Activated CD4-positive, alpha-beta T cell treated with anti-CD3 and anti-CD28 coated beads for 36 hours (primary cell): Measurements from ENCODE around the gene PCBP4. TPM values are rescaled to one million over a fixed set of nuclear protein-coding genes. Genes with fewer than 3 reads are reported as not detected.

ENCODE experiments used
- ATAC-seq: fragments of 200-7000 bp; cut with Tn5 transposase; one replicate; pipeline ENCODE4 v1.10.0; 2021; ENCODE audit warnings: mild to moderate bottlenecking, moderate library complexity
- CTCF ChIA-PET: fragments of 350-600 bp; sonication (Branson Sonifier 250); formaldehyde crosslinking; loops from one replicate; lab custom pipeline; 2021; ENCODE audit warnings: antibody characterized with exemption; lab: Charles Lee
- POLR2A ChIA-PET: fragments of 350-600 bp; sonication (Branson Sonifier 250); formaldehyde crosslinking; loops from one replicate; lab custom pipeline; 2021; ENCODE audit warnings: antibody characterized with exemption, inconsistent platforms; lab: Charles Lee
- DNase-seq: peaks from one replicate; pipeline ENCODE4 v3.0.0-alpha.2; 2020
- H3K27ac Mint-ChIP-seq: one replicate; pipeline ENCODE4 v1.8.0; 2021; ENCODE audit warnings: mixed read lengths
- H3K27me3 Mint-ChIP-seq: one replicate; pipeline ENCODE4 v1.8.0; 2021; ENCODE audit warnings: mixed read lengths
- H3K36me3 Mint-ChIP-seq: one replicate; pipeline ENCODE4 v1.8.0; 2021; ENCODE audit warnings: low read depth, mixed read lengths
- H3K4me1 Mint-ChIP-seq: one replicate; pipeline ENCODE4 v1.8.0; 2021; ENCODE audit warnings: mixed read lengths
- H3K4me3 Mint-ChIP-seq: one replicate; pipeline ENCODE4 v1.8.0; 2021; ENCODE audit warnings: mild to moderate bottlenecking, moderate library complexity, mixed read lengths
- H3K9me3 Mint-ChIP-seq: one replicate; pipeline ENCODE4 v1.8.0; 2021; ENCODE audit warnings: low read depth, mixed read lengths
- intact Hi-C, 2 experiments: fragments of 100-400 bp; cut with DNase I in 1 of 2; cut with micrococcal nuclease in 1 of 2; formaldehyde crosslinking; loops; one replicate each; pipeline versions ENCODE4 v1.14.2 to v1.15.1; 2022 to 2024; cut with DNase I, micrococcal nuclease
- total RNA-seq, 2 experiments: library from RNA; stranded (reverse); gene quantifications; one replicate each; pipeline ENCODE4 v1.2.3, GENCODE V29; 2021

PCBP4 gene
- total RNA-seq, 2 experiments from 2014 or later: 12.5 to 13.6 TPM

- peak overlapping the region; percentile 96 for H3K4me3 Mint-ChIP-seq
- H3K27ac Mint-ChIP-seq: peak overlapping the region; percentile 93
- peaks cover 3% of the 10 kb centered on the region for H3K36me3 Mint-ChIP-seq
- peak; percentile 4 for ATAC-seq
- no peaks in the 10 kb centered on the region for H3K27me3 Mint-ChIP-seq
- intact Hi-C loops: loop anchor here (1.0 kb wide), 5 partner anchors 9 to 171 kb away; partner anchors contain the start of genes PARP3 (in 2 of the 2), RPL29 (in 2 of the 2), ABHD14B (in 1 of the 2) and POC1A (in 1 of the 2)
- peaks cover 20% of the 10 kb centered on the region for H3K4me1 Mint-ChIP-seq
- no peak for DNase-seq
- ChIA-PET CTCF (interaction anchor here (0.8 to 2.7 kb wide), 8 partner anchors 8 to 70 kb away, joined by 3 to 25 read pairs (median 16); partner anchors contain the start of genes ABHD14B, PCBP4 and RPL29), POLR2A (interaction anchor here (0.6 to 4.1 kb wide), 8 partner anchors 9 to 296 kb away, joined by 3 to 43 read pairs (median 5); partner anchors contain the start of genes ABHD14A, ABHD14B, DUSP7 and PARP3)
- H3K9me3 Mint-ChIP-seq: no peaks in the 10 kb centered on the region
These were observed 16.5 kb upstream of the PCBP4 start for GRCh38 chr3:51983578-51984268.

- intact Hi-C loops: loop anchor here (1.0 kb wide), 5 partner anchors 9 to 171 kb away; partner anchors contain the start of genes PARP3 (in 2 of the 2), RPL29 (in 2 of the 2), ABHD14B (in 1 of the 2) and POC1A (in 1 of the 2)
- POLR2A ChIA-PET: interaction anchor here (0.6 to 4.1 kb wide), 9 partner anchors 8 to 296 kb away, joined by 3 to 43 read pairs (median 6); partner anchors contain the start of genes ABHD14A, ABHD14B, DUSP7 and PARP3
- peak; percentile 88 for ATAC-seq
- peak within 1 kb of the TSS; percentile 96 for H3K27ac Mint-ChIP-seq
- H3K4me3 Mint-ChIP-seq: peak within 1 kb of the TSS; percentile 96
- no peaks in the 10 kb centered on the region for H3K9me3 Mint-ChIP-seq
- peaks cover 3% of the 10 kb centered on the region for H3K36me3 Mint-ChIP-seq
- H3K4me1 Mint-ChIP-seq: peaks cover 20% of the 10 kb centered on the region
- DNase-seq: peak; percentile 90
- H3K27me3 Mint-ChIP-seq: no peaks in the 10 kb centered on the region
- CTCF ChIA-PET: interaction anchor here (0.5 to 2.7 kb wide), 14 partner anchors 9 to 172 kb away, joined by 3 to 25 read pairs (median 6); partner anchors contain the start of genes ABHD14B, PARP3, PCBP4 and POC1A
These were observed 15.8 kb upstream of the PCBP4 start, which contains the start of gene ACY1 for GRCh38 chr3:51982838-51983577. Gene ACY1, plus strand, starts transcription at chr3:51983535. Its CDS starts 530 bp downstream, at chr3:51984065.

GRCh38 chr3:51982352-51982837, 15.1 kb upstream of the PCBP4 start:
- H3K27me3 Mint-ChIP-seq: no peaks in the 10 kb centered on the region
- DNase-seq: peak; percentile 67
- ChIA-PET CTCF (interaction anchor here (0.5 to 2.7 kb wide), 14 partner anchors 9 to 593 kb away, joined by 3 to 25 read pairs (median 6); partner anchors contain the start of genes ABHD14B, PARP3, PCBP4 and POC1A), POLR2A (interaction anchor here (0.6 to 4.1 kb wide), 8 partner anchors 8 to 305 kb away, joined by 3 to 43 read pairs (median 6); partner anchors contain the start of genes ABHD14B, DUSP7, GLYCTK and PARP3)
- peak overlapping the region; percentile 96 for H3K4me3 Mint-ChIP-seq
- peaks cover 21% of the 10 kb centered on the region for H3K4me1 Mint-ChIP-seq
- peak overlapping the region; percentile 96 for H3K27ac Mint-ChIP-seq
- intact Hi-C loops: no loop called here
- peaks cover 3% of the 10 kb centered on the region for H3K36me3 Mint-ChIP-seq
- peak; percentile 37 for ATAC-seq
- no peaks in the 10 kb centered on the region for H3K9me3 Mint-ChIP-seq

- Mint-ChIP-seq H3K9me3 (no peaks in the 10 kb centered on the region), H3K36me3 (peaks cover 3% of the 10 kb centered on the region), H3K4me1 (peaks cover 39% of the 10 kb centered on the region), H3K27ac (no peak overlapping the region), H3K4me3 (no peak overlapping the region), H3K27me3 (no peaks in the 10 kb centered on the region)
- DNase-seq (no peak), ATAC-seq (no peak)
- POLR2A ChIA-PET: no interaction called here
- intact Hi-C loops: no loop called here
- CTCF ChIA-PET: interaction anchor here (0.6 to 0.9 kb wide), 2 partner anchors 16 to 1361 kb away, joined by 3 to 4 read pairs; partner anchors contain the start of gene RPL29
These were observed 13.0 kb upstream of the PCBP4 start for GRCh38 chr3:51980253-51980652.

- H3K27me3 Mint-ChIP-seq: no peaks in the 10 kb centered on the region
- intact Hi-C loops: loop anchor here in 1 of 2 experiments (10.0 kb wide), 2 partner anchors 583 to 707 kb away; partner anchors contain the start of genes GNL3, PBRM1 and RBM15B
These were observed 10.9 kb upstream of the PCBP4 start for GRCh38 chr3:51978143-51978502.

GRCh38 chr3:51977446-51978142, 10.3 kb upstream of the PCBP4 start:
- Mint-ChIP-seq H3K27me3 (no peaks in the 10 kb centered on the region), H3K27ac (peak overlapping the region; percentile 44), H3K4me3 (no peak overlapping the region), H3K36me3 (peaks cover 6% of the 10 kb centered on the region), H3K9me3 (no peaks in the 10 kb centered on the region), H3K4me1 (peaks cover 37% of the 10 kb centered on the region)
- ATAC-seq (no peak), DNase-seq (peak; percentile 56)
- CTCF ChIA-PET: interaction anchor here (0.5 to 1.0 kb wide), 2 partner anchors 8 to 65 kb away, joined by 3 read pairs; no protein-coding TSS in a partner anchor
- intact Hi-C loops: loop anchor here in 1 of 2 experiments (10.0 kb wide), 2 partner anchors 583 to 707 kb away; partner anchors contain the start of genes GNL3, PBRM1 and RBM15B
- POLR2A ChIA-PET: interaction anchor here (0.6 to 1.1 kb wide), 3 partner anchors 15 to 300 kb away, joined by 3 to 4 read pairs (median 3); no protein-coding TSS in a partner anchor

More at GRCh38 chr3:51978143-51978502, 10.9 kb upstream of the PCBP4 start:
- DNase-seq (no peak), ATAC-seq (no peak)
- Mint-ChIP-seq H3K4me3 (no peak overlapping the region), H3K9me3 (no peaks in the 10 kb centered on the region), H3K36me3 (peaks cover 6% of the 10 kb centered on the region), H3K27ac (no peak overlapping the region), H3K4me1 (peaks cover 39% of the 10 kb centered on the region)
- ChIA-PET CTCF (no interaction called here), POLR2A (no interaction called here)

- peaks cover 9% of the 10 kb centered on the region for H3K36me3 Mint-ChIP-seq
- intact Hi-C loops: loop anchor here (1.0 to 10.0 kb wide), 5 partner anchors 19 to 709 kb away; partner anchors contain the start of genes GNL3 (in 1 of the 2), PBRM1 (in 1 of the 2), POC1A (in 1 of the 2) and RBM15B (in 1 of the 2)
- peak overlapping the region; percentile 89 for H3K27ac Mint-ChIP-seq
- DNase-seq (peak; percentile 55), ATAC-seq (no peak)
- ChIA-PET CTCF (interaction anchor here (0.5 to 3.1 kb wide), 4 partner anchors 33 to 172 kb away, joined by 3 to 30 read pairs (median 4); partner anchors contain the start of genes PARP3 and RRP9), POLR2A (interaction anchor here (1.1 kb wide), 1 partner anchor 17 kb away, joined by 3 read pairs; no protein-coding TSS in a partner anchor)
- H3K27me3 Mint-ChIP-seq: no peaks in the 10 kb centered on the region
- no peaks in the 10 kb centered on the region for H3K9me3 Mint-ChIP-seq
- H3K4me1 Mint-ChIP-seq: peaks cover 33% of the 10 kb centered on the region
- peak overlapping the region; percentile 97 for H3K4me3 Mint-ChIP-seq
These were observed 8.7 kb upstream of the PCBP4 start for GRCh38 chr3:51975852-51976549.

- intact Hi-C loops: loop anchor here (1.0 to 10.0 kb wide), 8 partner anchors 8 to 710 kb away; partner anchors contain the start of genes PARP3 (in 2 of the 2), RPL29 (in 2 of the 2), ACY1 (in 1 of the 2) and GNL3 (in 1 of the 2)
- H3K4me3 Mint-ChIP-seq: peak within 1 kb of the TSS; percentile 97
- POLR2A ChIA-PET: interaction anchor here (0.6 to 1.0 kb wide), 4 partner anchors 8 to 228 kb away, joined by 3 to 4 read pairs (median 3); partner anchors contain the start of genes ACY1 and PARP3
- no peaks in the 10 kb centered on the region for H3K9me3 Mint-ChIP-seq
- DNase-seq (peak; percentile 81), ATAC-seq (peak; percentile 70)
- peaks cover 34% of the 10 kb centered on the region for H3K4me1 Mint-ChIP-seq
- peaks cover 9% of the 10 kb centered on the region for H3K36me3 Mint-ChIP-seq
- CTCF ChIA-PET: interaction anchor here (0.7 to 3.1 kb wide), 4 partner anchors 14 to 181 kb away, joined by 3 to 30 read pairs (median 4); partner anchors contain the start of genes PARP3 and RRP9
- H3K27me3 Mint-ChIP-seq: no peaks in the 10 kb centered on the region
- H3K27ac Mint-ChIP-seq: peak within 1 kb of the TSS; percentile 97
These were observed 8.0 kb upstream of the PCBP4 start, which contains the start of gene ABHD14A for GRCh38 chr3:51974963-51975851. Gene ABHD14A, plus strand, starts transcription at chr3:51975064. Its CDS starts 72 bp downstream, at chr3:51975136.
